CD14-positive monocyte (primary cell): Measurements from ENCODE around the gene CD46. TPM values are rescaled to one million over a fixed set of nuclear protein-coding genes. Genes with fewer than 3 reads are reported as not detected.
A peak's percentile ranks its signal among the peaks of the same experiment; 100 is the strongest.

ENCODE experiments used
- DNase-seq, 3 donors: peaks; one replicate each; pipeline ENCODE4 v3.0.0-alpha.2; 2011 to 2022
- H2AFZ ChIP-seq: 2 replicates; pipeline ENCODE4 v1.6.0; 2012; ENCODE audit warnings: mild to moderate bottlenecking, low read depth, low read length, inconsistent platforms; ENCODE audit not compliant: insufficient read depth, poor library complexity, severe bottlenecking
- H3K27ac ChIP-seq, 2 donors: 1 replicate in 1 of 2; 2 replicates in 1 of 2; pipeline ENCODE4 v1.5.1; 2012 to 2013; ENCODE audit warnings: low read length in 2 of 2, control low read depth in 1 of 2, inconsistent platforms in 1 of 2, low read depth in 1 of 2, mild to moderate bottlenecking in 1 of 2
- H3K27me3 ChIP-seq, 2 donors: one replicate each; pipeline versions ENCODE4 v1.6.0 to v1.6.1; 2011 to 2013; ENCODE audit warnings: low read length in 2 of 2; ENCODE audit not compliant: control insufficient read depth in 2 of 2, insufficient read depth in 2 of 2
- H3K36me3 ChIP-seq, 2 donors: replicated peaks in 1 of 2; 1 replicate in 1 of 2; 2 replicates in 1 of 2; pipeline versions ENCODE4 v1.5.1 to v1.6.1; 2012 to 2013; ENCODE audit warnings: low read length in 2 of 2, control low read depth in 1 of 2, inconsistent platforms in 1 of 2, mild to moderate bottlenecking in 1 of 2; ENCODE audit not compliant: insufficient read depth in 2 of 2, control insufficient read depth in 1 of 2
- H3K4me1 ChIP-seq, 2 donors: 1 replicate in 1 of 2; 2 replicates in 1 of 2; pipeline versions ENCODE4 v1.5.1 to v1.6.1; 2012 to 2013; ENCODE audit warnings: low read length in 2 of 2, control low read depth in 1 of 2, inconsistent platforms in 1 of 2, mild to moderate bottlenecking in 1 of 2, moderate library complexity in 1 of 2; ENCODE audit not compliant: insufficient read depth in 2 of 2, control insufficient read depth in 1 of 2
- H3K4me2 ChIP-seq: replicated peaks from 2 replicates; pipeline ENCODE3; 2012; ENCODE audit warnings: low read length, moderate library complexity, mild to moderate bottlenecking; ENCODE audit not compliant: poor library complexity, severe bottlenecking; ENCODE audit errors: extremely low read depth
- H3K4me3 ChIP-seq, 3 experiments: fragments of 200-600 bp in 1 of 3; sonication (generic) in 1 of 3; replicated peaks in 1 of 3; 1 replicate in 2 of 3; 2 replicates in 1 of 3; pipeline ENCODE4 v1.5.1; 2011 to 2013; ENCODE audit warnings: low read length in 3 of 3, mild to moderate bottlenecking in 3 of 3, control low read depth in 2 of 3, low read depth in 2 of 3, inconsistent platforms in 1 of 3, moderate library complexity in 1 of 3
- H3K79me2 ChIP-seq: 2 replicates; pipeline ENCODE4 v1.6.0; 2012; ENCODE audit warnings: mild to moderate bottlenecking, control low read depth, inconsistent platforms, low read length, moderate library complexity; ENCODE audit not compliant: insufficient read depth
- H3K9ac ChIP-seq: 2 replicates; pipeline ENCODE4 v1.6.0; 2017; ENCODE audit warnings: low read length, mild to moderate bottlenecking; ENCODE audit not compliant: insufficient read depth, poor library complexity, severe bottlenecking
- H3K9me3 ChIP-seq, 2 donors: replicated peaks in 1 of 2; 1 replicate in 1 of 2; 2 replicates in 1 of 2; pipeline versions ENCODE4 v1.5.1 to v1.6.1; 2012 to 2013; ENCODE audit warnings: low read length in 2 of 2, control low read depth in 1 of 2; ENCODE audit not compliant: control insufficient read depth in 1 of 2, insufficient read depth in 1 of 2
- H4K20me1 ChIP-seq: 2 replicates; pipeline ENCODE4 v1.6.0; 2012; ENCODE audit warnings: mild to moderate bottlenecking, low read length, control low read depth, moderate library complexity; ENCODE audit not compliant: insufficient read depth
- H3K27ac Mint-ChIP-seq, 7 donors: one replicate each; pipeline ENCODE4 v1.8.0; 2020; ENCODE audit warnings: mild to moderate bottlenecking in 7 of 7, mixed read lengths in 7 of 7, moderate library complexity in 6 of 7, inconsistent platforms in 2 of 7
- H3K27me3 Mint-ChIP-seq, 3 donors: one replicate each; pipeline ENCODE4 v1.8.0; 2021 to 2022; ENCODE audit warnings: low read depth in 3 of 3, mild to moderate bottlenecking in 3 of 3, mixed read lengths in 3 of 3, moderate library complexity in 3 of 3, inconsistent platforms in 1 of 3
- H3K36me3 Mint-ChIP-seq, 2 donors: one replicate each; pipeline ENCODE4 v1.8.0; 2020; ENCODE audit warnings: mixed read lengths in 2 of 2, inconsistent platforms in 1 of 2, mild to moderate bottlenecking in 1 of 2
- H3K4me1 Mint-ChIP-seq: one replicate; pipeline ENCODE4 v1.8.0; 2020; ENCODE audit warnings: mild to moderate bottlenecking, mixed read lengths
- H3K4me3 Mint-ChIP-seq, 2 donors: one replicate each; pipeline ENCODE4 v1.8.0; 2020; ENCODE audit warnings: mild to moderate bottlenecking in 2 of 2, mixed read lengths in 2 of 2, moderate library complexity in 1 of 2
- H3K9me3 Mint-ChIP-seq, 7 donors: one replicate each; pipeline ENCODE4 v1.8.0; 2020 to 2022; ENCODE audit warnings: mixed read lengths in 7 of 7, mild to moderate bottlenecking in 6 of 7, moderate library complexity in 6 of 7, inconsistent platforms in 2 of 7
- WGBS: methylation state at CpG from one replicate; pipeline ENCODE4 v1.1.5; 2013; ENCODE audit warnings: missing lambda C conversion rate; ENCODE audit not compliant: insufficient coverage; 5-methylcytosine and 5-hydroxymethylcytosine counted together
- intact Hi-C, 2 donors: fragments of 100-400 bp; cut with micrococcal nuclease; formaldehyde crosslinking; loops; one replicate each; pipeline versions ENCODE4 v1.15.0 to v1.15.1; 2023
- polyA plus RNA-seq, 3 donors: library from polyadenylated mRNA; depleted of rRNA in 1 of 3; unstranded in 2 of 3; stranded (reverse) in 1 of 3; fragments of 300-500 nt in 2 of 3; fragments of >200 nt in 1 of 3; fragmentation: Illumina TruSeq in 2 of 3; gene quantifications; 1 replicate in 2 of 3; 2 replicates in 1 of 3; pipeline ENCODE4 v1.2.3, GENCODE V29; 2012 to 2021
- TF ChIP-seq, protein P1 (sequence below): fragments of 200-600 bp; IDR thresholded peaks from one replicate; pipeline ENCODE4 v1.8.0; 2022; ENCODE audit warnings: antibody characterized with exemption, mild to moderate bottlenecking

CD46 gene
- polyA plus RNA-seq, 3 donors, result 139 to 259 (median 210) TPM

GRCh38 chr1:207833381-207833780 is 81.5 kb downstream of the CD46 start:
- TF ChIP-seq, protein P1, sequence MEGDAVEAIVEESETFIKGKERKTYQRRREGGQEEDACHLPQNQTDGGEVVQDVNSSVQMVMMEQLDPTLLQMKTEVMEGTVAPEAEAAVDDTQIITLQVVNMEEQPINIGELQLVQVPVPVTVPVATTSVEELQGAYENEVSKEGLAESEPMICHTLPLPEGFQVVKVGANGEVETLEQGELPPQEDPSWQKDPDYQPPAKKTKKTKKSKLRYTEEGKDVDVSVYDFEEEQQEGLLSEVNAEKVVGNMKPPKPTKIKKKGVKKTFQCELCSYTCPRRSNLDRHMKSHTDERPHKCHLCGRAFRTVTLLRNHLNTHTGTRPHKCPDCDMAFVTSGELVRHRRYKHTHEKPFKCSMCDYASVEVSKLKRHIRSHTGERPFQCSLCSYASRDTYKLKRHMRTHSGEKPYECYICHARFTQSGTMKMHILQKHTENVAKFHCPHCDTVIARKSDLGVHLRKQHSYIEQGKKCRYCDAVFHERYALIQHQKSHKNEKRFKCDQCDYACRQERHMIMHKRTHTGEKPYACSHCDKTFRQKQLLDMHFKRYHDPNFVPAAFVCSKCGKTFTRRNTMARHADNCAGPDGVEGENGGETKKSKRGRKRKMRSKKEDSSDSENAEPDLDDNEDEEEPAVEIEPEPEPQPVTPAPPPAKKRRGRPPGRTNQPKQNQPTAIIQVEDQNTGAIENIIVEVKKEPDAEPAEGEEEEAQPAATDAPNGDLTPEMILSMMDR, result no peak
- Histone ChIP-seq H3K9me3 (no peaks in the 10 kb centered on the region), H3K36me3 (peaks cover 3 to 26% of the 10 kb centered on the region in 2 donors), H4K20me1 (peaks cover 78% of the 10 kb centered on the region), H2AFZ (no peak overlapping the region), H3K27me3 (no peaks in the 10 kb centered on the region), H3K4me1 (peaks cover 38 to 54% of the 10 kb centered on the region in 2 donors), H3K4me3 (no peak overlapping the region), H3K79me2 (peaks cover 82% of the 10 kb centered on the region), H3K4me2 (peak overlapping the region; percentile 5), H3K27ac (peak overlapping the region; percentile 15 to 39), H3K9ac (no peak overlapping the region)
- H3K27me3 Mint-ChIP-seq, result peaks cover 0 to 1% (median 0%) of the 10 kb centered on the region in 3 donors
- H3K36me3 Mint-ChIP-seq, result peaks cover 39 to 42% of the 10 kb centered on the region in 2 donors
- peak overlapping the region; percentile 35 to 69 for H3K4me3 Mint-ChIP-seq
- no peaks in the 10 kb centered on the region for H3K9me3 Mint-ChIP-seq
- WGBS, result 0% methylated on average over 3 of the region's 6 CpGs
- peak overlapping the region; percentile 74 to 95 (median 84) for H3K27ac Mint-ChIP-seq
- DNase-seq, result peak in 1 of 3 donors; percentile 46
- intact Hi-C loops, result no loop called here
- peaks cover 62% of the 10 kb centered on the region for H3K4me1 Mint-ChIP-seq

GRCh38 chr1:207833956-207834660 is 82.3 kb downstream of the CD46 start:
- intact Hi-C loops, result no loop called here
- Mint-ChIP-seq H3K27me3 (peaks cover 0 to 1% (median 0%) of the 10 kb centered on the region in 3 donors), H3K4me1 (peaks cover 59% of the 10 kb centered on the region), H3K4me3 (no peak overlapping the region), H3K36me3 (peaks cover 46 to 49% of the 10 kb centered on the region in 2 donors), H3K27ac (peak overlapping the region in 6 of 7 donors; percentile 30 to 95 (median 73)), H3K9me3 (no peaks in the 10 kb centered on the region)
- H3K9me3 ChIP-seq, result no peaks in the 10 kb centered on the region
- no peak for DNase-seq
- peaks cover 37 to 46% of the 10 kb centered on the region in 2 donors for H3K4me1 ChIP-seq
- H3K27ac ChIP-seq, result peak overlapping the region in 1 of 2 donors; percentile 39
- H3K4me2 ChIP-seq, result no peak overlapping the region
- 84% methylated on average over 7 of the region's 7 CpGs for WGBS
- peaks cover 85% of the 10 kb centered on the region for H4K20me1 ChIP-seq
- H3K9ac ChIP-seq, result no peak overlapping the region
- H3K4me3 ChIP-seq, result no peak overlapping the region
- peaks cover 3 to 26% of the 10 kb centered on the region in 2 donors for H3K36me3 ChIP-seq
- H3K79me2 ChIP-seq, result peaks cover 87% of the 10 kb centered on the region
- no peaks in the 10 kb centered on the region for H3K27me3 ChIP-seq
- no peak overlapping the region for H2AFZ ChIP-seq
- TF ChIP-seq, protein P1, result no peak
